ENCODE results near the gene KIF18A.
"Not testable (repeated sequence)": the region's sequence is repeated elsewhere in the genome, so short reads cannot be mapped to it uniquely, and the experiment has no call there.

KIF18A gene

DNA sequence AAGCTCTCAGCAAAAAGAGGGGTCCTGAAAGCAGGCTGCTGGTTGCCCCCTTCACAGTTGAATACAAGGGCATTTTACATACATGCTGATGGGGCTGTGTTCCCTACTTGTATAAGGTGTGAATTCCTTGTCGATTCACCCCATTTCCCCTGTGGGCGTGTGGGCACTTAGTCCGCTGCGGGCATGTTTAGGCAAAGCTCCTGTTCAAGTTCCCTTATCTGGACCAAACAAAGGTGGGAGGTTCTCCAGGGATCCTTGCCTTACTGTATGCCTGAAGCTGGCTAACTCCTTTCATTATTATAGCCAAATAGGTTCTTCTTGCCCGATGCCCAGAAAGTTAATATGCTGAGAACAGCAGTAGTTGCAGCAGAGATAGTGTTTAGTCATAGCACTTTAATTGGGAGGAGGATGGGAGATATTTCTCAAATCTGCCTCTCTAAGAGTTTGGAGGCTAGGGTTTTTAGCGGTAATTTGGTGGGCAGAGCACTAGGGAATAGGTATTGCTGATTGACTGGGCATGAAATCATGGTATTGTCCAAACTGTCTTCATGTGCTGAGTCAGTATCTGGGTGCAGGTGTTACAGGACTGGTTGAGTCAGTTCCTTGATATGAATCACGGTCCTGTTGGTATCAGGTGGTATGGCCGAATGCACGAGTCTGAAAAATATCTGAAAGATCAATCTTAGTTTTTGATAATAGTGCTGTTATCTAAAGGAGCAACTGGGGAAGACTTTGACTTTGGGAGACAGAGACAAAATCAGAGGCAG, 32.9 kb upstream of the KIF18A start:
- TF ChIP-seq, protein P1, sequence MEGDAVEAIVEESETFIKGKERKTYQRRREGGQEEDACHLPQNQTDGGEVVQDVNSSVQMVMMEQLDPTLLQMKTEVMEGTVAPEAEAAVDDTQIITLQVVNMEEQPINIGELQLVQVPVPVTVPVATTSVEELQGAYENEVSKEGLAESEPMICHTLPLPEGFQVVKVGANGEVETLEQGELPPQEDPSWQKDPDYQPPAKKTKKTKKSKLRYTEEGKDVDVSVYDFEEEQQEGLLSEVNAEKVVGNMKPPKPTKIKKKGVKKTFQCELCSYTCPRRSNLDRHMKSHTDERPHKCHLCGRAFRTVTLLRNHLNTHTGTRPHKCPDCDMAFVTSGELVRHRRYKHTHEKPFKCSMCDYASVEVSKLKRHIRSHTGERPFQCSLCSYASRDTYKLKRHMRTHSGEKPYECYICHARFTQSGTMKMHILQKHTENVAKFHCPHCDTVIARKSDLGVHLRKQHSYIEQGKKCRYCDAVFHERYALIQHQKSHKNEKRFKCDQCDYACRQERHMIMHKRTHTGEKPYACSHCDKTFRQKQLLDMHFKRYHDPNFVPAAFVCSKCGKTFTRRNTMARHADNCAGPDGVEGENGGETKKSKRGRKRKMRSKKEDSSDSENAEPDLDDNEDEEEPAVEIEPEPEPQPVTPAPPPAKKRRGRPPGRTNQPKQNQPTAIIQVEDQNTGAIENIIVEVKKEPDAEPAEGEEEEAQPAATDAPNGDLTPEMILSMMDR (conservative IDR thresholded peaks at IDR 0.05; ENCODE audit: low read depth, low read length) = no peak
- no peak for DNase-seq (ENCODE audit: low read depth)
- no peak overlapping the region for H3K4me3 ChIP-seq (ENCODE audit: low read depth, low read length)

DNA sequence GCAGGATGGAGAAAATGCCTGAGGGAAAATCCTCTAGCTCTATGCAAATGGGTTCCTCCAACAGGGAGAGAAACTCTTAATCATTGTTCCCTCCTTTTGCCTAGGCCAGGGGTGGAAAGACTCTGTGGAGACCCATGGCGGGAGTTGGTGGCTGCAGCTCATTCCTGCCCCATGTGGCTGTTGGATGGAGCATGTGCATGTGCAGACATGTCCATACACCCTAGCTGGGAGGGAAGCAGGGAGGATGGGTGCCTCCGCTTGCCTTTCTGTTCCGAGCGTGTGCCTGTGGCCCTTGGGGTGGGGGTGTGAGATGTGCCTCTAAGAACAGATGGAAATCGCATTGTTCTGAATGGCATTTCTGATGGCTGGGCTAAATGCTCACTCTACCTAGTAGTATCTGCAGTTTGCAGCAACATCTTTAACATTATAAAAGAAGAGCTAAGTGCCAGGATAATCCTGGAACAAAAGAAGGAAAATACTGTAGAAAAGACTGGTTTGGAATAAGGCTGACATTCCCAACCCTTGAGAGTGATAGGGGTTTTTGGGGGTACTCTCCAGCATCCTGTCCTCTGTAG, 32.0 kb upstream of the KIF18A start:
- no peak for DNase-seq (ENCODE audit: low read depth)
- TF ChIP-seq, protein P1 (conservative IDR thresholded peaks at IDR 0.05; ENCODE audit: low read depth, low read length) = no peak
- H3K4me3 ChIP-seq (ENCODE audit: low read depth, low read length) = no peak overlapping the region

DNA sequence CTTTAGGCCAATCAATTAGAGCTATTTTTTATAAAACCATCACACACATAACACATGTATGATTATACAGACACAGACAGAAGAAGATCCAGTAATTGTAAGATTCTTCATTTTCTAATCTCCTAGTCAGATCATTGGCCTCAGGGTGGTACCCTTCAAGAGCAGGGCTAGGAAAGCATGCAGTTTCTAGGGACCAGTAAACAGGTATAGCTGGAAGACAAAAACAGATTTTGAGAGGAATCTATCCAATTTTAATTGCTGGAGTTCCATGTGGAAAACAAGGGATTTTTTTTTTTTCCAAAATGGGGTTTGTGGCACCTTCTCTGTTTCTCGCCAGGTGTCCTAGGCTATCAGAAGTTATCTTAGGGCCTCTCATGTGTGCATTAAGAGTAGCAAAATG, 29.9 kb upstream of the KIF18A start:
- no peak overlapping the region for H3K4me3 ChIP-seq (ENCODE audit: low read depth, low read length)
- TF ChIP-seq, protein P1 (conservative IDR thresholded peaks at IDR 0.05; ENCODE audit: low read depth, low read length) = no peak
- DNase-seq (ENCODE audit: low read depth) = no peak

DNA sequence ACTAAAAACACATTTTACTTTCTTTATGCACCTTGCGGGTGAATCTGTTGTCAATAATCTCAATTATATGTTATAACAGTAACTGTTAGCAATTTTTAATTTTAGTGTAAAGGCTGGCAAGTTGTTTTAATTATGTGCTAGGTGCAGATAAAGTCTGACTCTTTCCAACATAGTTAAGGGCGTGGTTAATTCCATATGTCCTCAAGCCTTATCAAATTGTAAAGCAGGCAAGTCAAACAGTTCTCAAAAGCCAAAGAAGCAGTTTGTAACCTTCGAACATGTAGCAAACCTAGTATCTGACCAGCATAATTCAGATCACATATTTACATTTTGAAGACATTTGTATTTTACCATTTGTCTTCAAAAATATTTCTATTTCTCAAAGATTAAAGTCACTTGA, 29.4 kb upstream of the KIF18A start:
- no peak overlapping the region for H3K4me3 ChIP-seq (ENCODE audit: low read depth, low read length)
- no peak for DNase-seq (ENCODE audit: low read depth)
- TF ChIP-seq, protein P1 (conservative IDR thresholded peaks at IDR 0.05; ENCODE audit: low read depth, low read length) = no peak

DNA sequence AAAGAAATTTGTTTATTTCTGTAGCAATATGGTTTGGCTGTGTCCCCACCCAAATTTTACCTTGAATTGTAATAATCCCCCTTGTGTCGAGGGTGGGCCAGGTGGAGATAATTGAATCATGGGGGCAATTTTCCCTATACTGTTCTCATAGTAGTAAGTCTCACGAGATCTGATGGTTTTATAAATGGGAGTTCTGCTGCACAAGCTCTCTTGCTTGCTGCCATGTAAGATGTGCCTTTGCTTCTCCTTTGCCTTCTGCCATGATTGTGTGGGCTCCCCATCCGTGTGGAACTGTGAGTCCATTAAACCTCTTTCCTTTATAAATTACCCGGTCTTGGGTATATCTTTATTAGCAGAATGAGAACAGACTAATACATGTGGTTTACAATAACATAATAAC, 28.2 kb upstream of the KIF18A start:
- not testable (repeated sequence) for DNase-seq (ENCODE audit: low read depth); H3K4me3 ChIP-seq (ENCODE audit: low read depth, low read length)

DNA sequence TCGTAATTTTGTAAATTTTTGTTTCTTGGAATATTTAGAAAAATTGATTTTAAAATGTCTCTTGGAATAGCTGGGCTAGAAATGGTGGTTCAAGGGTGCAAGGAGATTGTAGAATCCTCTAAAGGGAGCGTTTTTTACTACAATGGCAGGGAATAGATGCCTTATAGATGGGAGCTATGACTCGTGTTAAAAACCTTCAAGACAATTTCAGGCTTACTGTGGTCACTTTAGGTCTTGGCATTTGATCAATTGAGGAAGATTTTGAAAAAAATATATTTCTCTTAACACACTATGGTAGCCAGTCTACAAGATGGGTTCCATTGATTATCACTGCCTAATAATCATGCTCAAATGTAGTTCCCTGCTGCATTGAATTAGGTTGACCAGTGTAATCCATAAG, 25.2 kb upstream of the KIF18A start:
- H3K4me3 ChIP-seq (ENCODE audit: low read depth, low read length) = no peak overlapping the region
- TF ChIP-seq, protein P1 (conservative IDR thresholded peaks at IDR 0.05; ENCODE audit: low read depth, low read length) = no peak
- DNase-seq (ENCODE audit: low read depth) = peak; percentile 48

DNA sequence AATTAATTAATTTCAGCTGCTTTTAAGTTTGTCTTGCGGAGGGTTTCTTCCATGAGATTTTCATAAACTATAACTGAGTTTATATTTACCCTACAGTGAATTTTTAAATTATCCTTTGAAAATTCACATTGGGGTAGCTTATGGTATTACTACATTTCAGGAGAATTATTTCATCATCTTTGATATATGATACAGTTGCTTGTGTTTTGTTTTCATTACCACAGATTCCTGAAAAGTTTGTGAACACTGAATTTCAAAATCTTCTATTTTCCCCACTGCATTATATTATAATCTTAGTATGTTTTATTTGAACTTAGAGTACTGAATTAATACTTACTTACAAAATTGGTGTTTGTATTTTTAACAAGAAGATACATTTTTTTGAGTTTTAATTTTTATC, 24.6 kb upstream of the KIF18A start:
- TF ChIP-seq, protein P1 (conservative IDR thresholded peaks at IDR 0.05; ENCODE audit: low read depth, low read length) = no peak
- DNase-seq (ENCODE audit: low read depth) = peak; percentile 55
- no peak overlapping the region for H3K4me3 ChIP-seq (ENCODE audit: low read depth, low read length)
